Uterus (tissue), 4 donors: Measurements from ENCODE around the gene OGFR. TPM values are rescaled to one million over a fixed set of nuclear protein-coding genes. Genes with fewer than 3 reads are reported as not detected.
A peak's percentile ranks its signal among the peaks of the same experiment; 100 is the strongest.

Source experiments
- DNase-seq, 2 donors: peaks; one replicate each; pipeline ENCODE4 v3.0.0-alpha.2; 2019 to 2020
- H3K27ac ChIP-seq, 2 donors: fragments of 200-600 bp; sonication (generic); 1 replicate in 1 of 2; 2 replicates in 1 of 2; pipeline ENCODE4 v1.5.1; 2016 to 2018
- H3K27me3 ChIP-seq, 2 donors: fragments of 200-600 bp; sonication (generic); one replicate each; pipeline ENCODE4 v1.5.1; 2018 to 2019; ENCODE audit warnings: control low read depth in 1 of 2
- H3K36me3 ChIP-seq, 2 donors: fragments of 200-600 bp; sonication (generic); one replicate each; pipeline ENCODE4 v1.5.1; 2019; ENCODE audit warnings: control low read depth in 1 of 2
- H3K4me1 ChIP-seq, 2 donors: fragments of 200-600 bp; sonication (generic); one replicate each; pipeline ENCODE4 v1.5.1; 2018 to 2019; ENCODE audit warnings: control low read depth in 1 of 2
- H3K4me3 ChIP-seq, 2 donors: fragments of 200-600 bp; sonication (generic); 1 replicate in 1 of 2; 2 replicates in 1 of 2; pipeline ENCODE4 v1.5.1; 2018 to 2019; ENCODE audit warnings: mild to moderate bottlenecking in 1 of 2
- H3K9me3 ChIP-seq, 2 donors: fragments of 200-600 bp; sonication (generic); one replicate each; pipeline ENCODE4 v1.5.1; 2019; ENCODE audit warnings: control low read depth in 1 of 2
- CTCF ChIP-seq, 4 experiments: fragments of 200-600 bp in 2 of 4; fragments of 450-650 bp in 2 of 4; sonication (generic) in 2 of 4; IDR thresholded peaks; one replicate each; pipeline ENCODE4 v1.5.1; 2016 to 2019; ENCODE audit warnings: antibody characterized with exemption in 4 of 4, mild to moderate bottlenecking in 2 of 4, moderate library complexity in 1 of 4
- POLR2A ChIP-seq, 2 donors: fragments of 450-650 bp; IDR thresholded peaks; one replicate each; pipeline ENCODE4 v1.6.1; 2016; ENCODE audit warnings: antibody characterized with exemption in 2 of 2, mild to moderate bottlenecking in 1 of 2, moderate library complexity in 1 of 2
- intact Hi-C: fragments of 100-400 bp; cut with DNase I; formaldehyde crosslinking; loops from one replicate; pipeline ENCODE4 v1.15.1; 2023; ENCODE audit warnings: low total_unique reads
- total RNA-seq, 4 donors: library from RNA; depleted of rRNA in 3 of 4; stranded (reverse); fragments of >200 nt in 3 of 4; gene quantifications; one replicate each; pipeline versions ENCODE4 v1.1.0 to v1.2.4, GENCODE V29; 2014 to 2023
- donor health status: DM: yes; HTN: yes; CAD: no.

OGFR gene
- 10 to 100 TPM; 16.5 to 48.7 (median 31.2) TPM for total RNA-seq

- intact Hi-C loops, result loop anchor here (10.0 kb wide), 1 partner anchor 400 kb away; the partner anchor contains the start of gene CABLES2
- peaks cover 0 to 25% of the 10 kb centered on the region in 2 donors for H3K4me1 ChIP-seq
- peak; percentile 69 to 73 for DNase-seq
- H3K27ac ChIP-seq, result peak within 1 kb of the TSS; percentile 87 to 94
- no peaks in the 10 kb centered on the region for H3K27me3 ChIP-seq
- TF ChIP-seq CTCF (IDR thresholded peaks at IDR 0.05) (no peak), POLR2A (IDR thresholded peaks at IDR 0.05) (peak; percentile 45 to 67)
- H3K9me3 ChIP-seq, result no peaks in the 10 kb centered on the region
- peak within 1 kb of the TSS; percentile 57 to 95 for H3K4me3 ChIP-seq
- H3K36me3 ChIP-seq, result no peaks in the 10 kb centered on the region
Measured at GRCh38 chr20:62804627-62805154, at the start of gene OGFR. TSS of gene OGFR (plus strand) at chr20:62804835. CDS start at chr20:62804860, 25 bp downstream.

GRCh38 chr20:62754991-62755356, 49.7 kb upstream of the OGFR start:
- H3K27ac ChIP-seq, result no peak overlapping the region
- no peaks in the 10 kb centered on the region for H3K27me3 ChIP-seq
- H3K36me3 ChIP-seq, result no peaks in the 10 kb centered on the region
- H3K4me1 ChIP-seq, result no peaks in the 10 kb centered on the region
- H3K9me3 ChIP-seq, result no peaks in the 10 kb centered on the region
- intact Hi-C loops, result no loop called here
- TF ChIP-seq CTCF (IDR thresholded peaks at IDR 0.05) (no peak), POLR2A (IDR thresholded peaks at IDR 0.05) (no peak)
- no peak for DNase-seq
- H3K4me3 ChIP-seq, result no peak overlapping the region

- H3K27me3 ChIP-seq, result no peaks in the 10 kb centered on the region
- no peak for TF ChIP-seq POLR2A (IDR thresholded peaks at IDR 0.05)
- no peak for TF ChIP-seq CTCF (IDR thresholded peaks at IDR 0.05)
- H3K4me3 ChIP-seq, result no peak overlapping the region
- no peaks in the 10 kb centered on the region for H3K4me1 ChIP-seq
- no peaks in the 10 kb centered on the region for H3K36me3 ChIP-seq
- no peak overlapping the region for H3K27ac ChIP-seq
- no peak for DNase-seq
- intact Hi-C loops, result no loop called here
- H3K9me3 ChIP-seq, result no peaks in the 10 kb centered on the region
Measured at GRCh38 chr20:62755817-62756724, 48.6 kb upstream of the OGFR start.

- no peaks in the 10 kb centered on the region for H3K4me1 ChIP-seq
- H3K27ac ChIP-seq, result no peak overlapping the region
- TF ChIP-seq CTCF (IDR thresholded peaks at IDR 0.05) (no peak), POLR2A (IDR thresholded peaks at IDR 0.05) (no peak)
- intact Hi-C loops, result no loop called here
- no peaks in the 10 kb centered on the region for H3K36me3 ChIP-seq
- H3K27me3 ChIP-seq, result no peaks in the 10 kb centered on the region
- no peak for DNase-seq
- H3K9me3 ChIP-seq, result no peaks in the 10 kb centered on the region
- H3K4me3 ChIP-seq, result no peak overlapping the region
Measured at GRCh38 chr20:62758226-62758912, 46.3 kb upstream of the OGFR start.
